GM19395 (cell line): ENCODE measurements around the gene SMPX.

Experiments used
- ATAC-seq: cut with Tn5 transposase; IDR thresholded peaks from one replicate; pipeline ENCODE4 v1.9.1; 2021; ENCODE audit warnings: mild to moderate bottlenecking, moderate library complexity; ENCODE audit not compliant: unreplicated experiment

SMPX gene

DNA sequence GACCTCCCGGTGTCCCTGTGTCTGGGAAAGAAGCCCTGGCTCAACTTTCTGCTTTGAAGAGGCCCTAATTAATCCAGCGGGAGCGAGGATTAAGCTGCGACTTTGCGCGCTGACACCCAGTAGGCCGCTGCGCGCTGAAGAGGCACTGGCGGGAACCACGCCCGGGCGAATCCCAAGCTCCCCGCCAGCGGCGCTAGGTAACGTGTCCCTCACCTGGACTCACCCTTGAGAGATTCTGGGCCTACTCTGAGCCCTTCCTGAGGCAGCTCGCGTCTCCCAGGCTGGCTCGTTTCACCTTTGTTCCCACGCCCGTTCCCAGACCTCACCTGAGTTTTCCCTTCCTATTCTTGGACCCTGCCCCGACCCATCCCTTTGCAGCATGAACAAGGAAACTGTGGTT lies 99.2 kb downstream of the SMPX start:
- ATAC-seq = no peak

DNA sequence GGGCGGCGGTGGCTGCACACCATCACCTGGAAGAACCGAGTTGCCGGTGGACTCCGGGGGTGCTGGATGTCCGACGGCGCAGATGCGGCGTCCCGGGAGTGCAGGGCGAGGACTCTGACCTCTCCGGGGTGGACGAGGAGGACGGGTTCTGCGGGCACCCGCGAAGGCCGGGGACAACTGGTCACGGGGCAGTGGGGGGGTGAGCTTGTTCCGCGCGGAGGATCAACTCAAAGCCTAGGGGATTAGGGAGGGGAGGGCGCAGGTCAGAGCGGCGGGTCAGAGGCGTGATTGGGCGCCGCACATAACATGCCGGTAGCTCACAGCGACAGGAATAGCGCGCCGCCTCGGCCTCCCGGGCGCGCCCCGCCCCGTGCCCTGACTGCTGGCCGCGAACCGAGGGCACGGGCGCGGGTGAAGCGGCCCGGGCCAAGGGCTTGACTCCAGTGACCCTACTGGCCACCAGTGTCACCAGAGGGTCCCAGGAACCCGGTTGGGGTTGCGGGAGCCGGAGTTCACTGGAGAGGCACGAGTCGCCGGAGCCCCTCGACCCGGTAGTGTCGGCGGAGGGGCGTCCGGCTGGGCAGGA lies 99.7 kb downstream of the SMPX start, which contains the start of gene KLHL34:
TSS of gene KLHL34 (minus strand) at position 179 of the 586 bp plus-strand sequence. CDS start 542 bp downstream, outside the sequence.
- ATAC-seq = no peak

DNA sequence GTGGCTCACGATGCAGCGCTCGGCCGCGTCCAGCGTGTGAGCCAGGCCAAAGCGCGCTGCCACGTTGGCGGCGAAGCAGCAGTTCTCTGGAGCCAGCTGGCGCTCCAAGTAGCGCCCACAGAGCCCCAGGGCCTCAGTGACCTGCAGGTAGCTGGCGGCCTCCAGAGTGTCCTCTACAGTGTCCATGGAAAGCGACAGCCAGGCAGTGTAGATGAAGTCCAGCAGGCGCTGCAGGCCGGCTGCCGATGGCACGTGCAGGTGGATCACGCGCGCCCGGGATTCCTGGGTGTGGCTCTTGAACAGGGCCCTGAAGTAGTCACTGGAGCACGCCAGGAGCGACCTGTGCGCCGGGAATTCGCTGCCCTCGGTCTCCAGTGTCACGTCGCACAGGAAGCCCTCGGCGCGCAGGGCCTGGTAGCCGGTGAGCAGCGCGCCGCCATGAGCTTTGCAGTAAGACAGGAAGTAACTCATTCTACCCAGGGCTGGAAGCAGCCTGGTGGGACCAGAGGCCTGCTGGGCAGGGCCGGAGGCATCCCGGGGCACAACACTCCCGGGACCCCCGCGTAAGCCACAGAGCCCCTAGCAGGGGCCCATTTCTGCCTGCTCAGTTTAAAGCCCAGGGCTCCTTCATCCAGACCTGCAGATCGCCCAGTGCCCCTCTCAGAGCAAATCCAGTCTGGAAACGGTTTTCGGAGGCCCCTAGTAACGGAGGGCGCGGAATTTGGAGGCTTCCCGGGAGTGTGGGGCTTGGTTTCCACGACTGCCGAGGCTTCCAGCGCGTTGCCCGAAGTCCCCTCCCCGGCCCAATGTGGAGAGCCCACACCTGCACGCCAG lies 100.4 kb downstream of the SMPX start:
- ATAC-seq = no peak

DNA sequence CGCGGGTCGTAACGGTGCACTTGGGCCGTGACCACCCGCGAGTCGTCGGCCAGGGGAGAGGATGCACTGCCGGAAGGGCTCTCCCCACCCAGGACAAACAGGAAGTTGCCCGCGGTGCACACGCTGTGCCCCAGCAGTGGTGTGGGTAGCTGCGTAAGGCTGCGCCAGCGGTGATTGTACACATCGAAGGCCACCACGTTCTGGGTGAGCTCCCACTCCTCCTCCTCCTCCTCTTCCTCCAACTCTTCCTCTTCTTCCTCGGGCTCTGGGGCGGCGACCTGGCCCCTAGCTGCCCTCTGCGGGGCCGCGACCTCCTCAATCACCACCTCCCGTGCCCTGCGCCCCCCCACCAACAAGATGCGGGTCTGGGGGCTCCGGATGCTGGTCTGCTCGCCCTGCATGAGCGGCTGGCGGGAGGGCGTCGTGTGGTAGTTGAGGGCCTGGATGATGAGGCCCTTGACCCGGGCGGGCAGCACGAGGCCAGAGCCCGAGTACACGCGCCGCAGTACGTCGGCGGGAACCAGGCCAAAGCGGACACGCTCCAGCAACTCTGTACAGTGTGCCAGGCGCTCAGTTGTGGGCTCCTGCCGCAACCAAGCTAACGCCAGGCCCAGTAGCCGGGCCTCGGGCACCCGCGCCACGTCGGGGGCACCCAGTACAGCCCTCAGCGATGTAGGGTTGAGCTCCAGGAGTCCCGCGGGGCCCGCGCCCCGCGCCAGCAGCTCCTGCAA lies 101.2 kb downstream of the SMPX start:
- ATAC-seq = no peak
